ENCODE measurements around the gene CYB5A. TPM values are rescaled to one million over a fixed set of nuclear protein-coding genes. Genes with fewer than 3 reads are reported as not detected.

The CYB5A gene
- total and polyA plus RNA-seq, 2 of the 8 experiments (the other 6 are each of a cell fraction or from before 2014, with no cell fraction given) = 154 to 195 TPM

- no peak for TF ChIP-seq ZNF274 (IDR thresholded peaks at IDR 0.05; ENCODE audit: borderline replicate concordance, extremely low read depth, low read length)
These were observed 41.6 kb downstream of the CYB5A start (continued) for GRCh38 chr18:74250131-74250530.

Measured in H1 (cell line).